ENCODE measurements around the gene CDKN2C.

GRCh38 chr1:50981741-50982140 lies 11.7 kb downstream of the CDKN2C start:
- no peak for TF ChIP-seq CTCF (IDR thresholded peaks at IDR 0.05)
- no peak for TF ChIP-seq ZFX (IDR thresholded peaks at IDR 0.05; ENCODE audit: borderline replicate concordance)

All from 22Rv1 (cell line).